Neural progenitor cell (in vitro differentiated cells): ENCODE measurements around the gene RFK. TPM values are rescaled to one million over a fixed set of nuclear protein-coding genes. Genes with fewer than 3 reads are reported as not detected.

Experiments used
- DNase-seq: peaks from one replicate; pipeline ENCODE4 v3.0.0-alpha.2; 2016; ENCODE audit warnings: low spot score
- H2AFZ ChIP-seq: fragments of 200-600 bp; sonication (generic); replicated peaks from 2 replicates; pipeline ENCODE4 v1.6.1; 2016; ENCODE audit warnings: antibody characterized with exemption
- H3F3A ChIP-seq: fragments of 200-600 bp; sonication (generic); 2 replicates; pipeline ENCODE4 v1.6.1; 2016; ENCODE audit warnings: antibody characterized with exemption, low read depth
- H3K27ac ChIP-seq: fragments of 200-600 bp; sonication (generic); 2 replicates; pipeline ENCODE4 v1.5.1; 2016; ENCODE audit warnings: mild to moderate bottlenecking
- H3K27me3 ChIP-seq: fragments of 200-600 bp; sonication (generic); 2 replicates; pipeline ENCODE4 v1.6.1; 2016; ENCODE audit warnings: mild to moderate bottlenecking, moderate library complexity
- H3K36me3 ChIP-seq: fragments of 200-600 bp; sonication (generic); 2 replicates; pipeline ENCODE4 v1.5.1; 2016
- H3K4me1 ChIP-seq: fragments of 200-600 bp; sonication (generic); 2 replicates; pipeline ENCODE4 v1.6.1; 2016; ENCODE audit warnings: mixed run types
- H3K4me2 ChIP-seq: fragments of 200-600 bp; sonication (generic); 2 replicates; pipeline ENCODE4 v1.6.1; 2016
- H3K4me3 ChIP-seq: fragments of 200-600 bp; sonication (generic); 2 replicates; pipeline ENCODE4 v1.5.1; 2016
- H3K79me2 ChIP-seq: fragments of 200-600 bp; sonication (generic); 2 replicates; pipeline ENCODE4 v1.6.1; 2016; ENCODE audit warnings: low read depth
- H3K9ac ChIP-seq: fragments of 200-600 bp; sonication (generic); 2 replicates; pipeline ENCODE4 v1.6.1; 2016
- H3K9me3 ChIP-seq: fragments of 200-600 bp; sonication (generic); 2 replicates; pipeline ENCODE4 v1.5.1; 2016; ENCODE audit warnings: low read depth
- H4K20me1 ChIP-seq: fragments of 200-600 bp; sonication (generic); 2 replicates; pipeline ENCODE4 v1.6.1; 2016; ENCODE audit warnings: low read depth
- H3K27ac Mint-ChIP-seq: 3 replicates; pipeline ENCODE4 v1.8.0; 2021; ENCODE audit warnings: mixed read lengths
- H3K27me3 Mint-ChIP-seq: 2 replicates; pipeline ENCODE4 v1.8.0; 2022; ENCODE audit warnings: low read depth, mild to moderate bottlenecking, inconsistent platforms, moderate library complexity, mixed read lengths; ENCODE audit not compliant: insufficient read depth
- H3K36me3 Mint-ChIP-seq: 3 replicates; pipeline ENCODE4 v1.8.0; 2021; ENCODE audit warnings: mixed read lengths
- H3K4me1 Mint-ChIP-seq: 3 replicates; pipeline ENCODE4 v1.8.0; 2021; ENCODE audit warnings: mixed read lengths
- H3K4me3 Mint-ChIP-seq: 3 replicates; pipeline ENCODE4 v1.8.0; 2021; ENCODE audit warnings: mild to moderate bottlenecking, moderate library complexity, mixed read lengths
- H3K9me3 Mint-ChIP-seq: 3 replicates; pipeline ENCODE4 v1.8.0; 2020; ENCODE audit warnings: mixed read lengths
- EZH2 ChIP-seq: fragments of 200-600 bp; sonication (generic); IDR thresholded peaks from 2 replicates; pipeline ENCODE4 v1.6.1; 2017; ENCODE audit warnings: antibody characterized with exemption, mild to moderate bottlenecking, moderate library complexity
- EZH2phosphoT487 ChIP-seq: fragments of 200-600 bp; sonication (generic); IDR thresholded peaks from 2 replicates; pipeline ENCODE4 v1.6.1; 2017; ENCODE audit warnings: antibody characterized with exemption
- total RNA-seq: library from RNA; depleted of rRNA; stranded (reverse); fragments of >200 nt; gene quantifications from 2 replicates; pipeline ENCODE4 v1.2.3, GENCODE V29; 2015; ENCODE audit warnings: low replicate concordance
- TF ChIP-seq, protein P1 (sequence below): fragments of 200-600 bp; sonication (generic); IDR thresholded peaks from 2 replicates; pipeline ENCODE4 v1.5.1; 2017; ENCODE audit warnings: antibody characterized with exemption, mild to moderate bottlenecking

RFK gene
- total RNA-seq = 18.7 and 24.7 TPM in 2 replicates

- peaks cover 7% of the 10 kb centered on the region for H3K36me3 ChIP-seq
- Mint-ChIP-seq H3K36me3 (peaks cover 13% of the 10 kb centered on the region), H3K9me3 (peaks cover 7% of the 10 kb centered on the region), H3K27ac (peak within 1 kb of the TSS; percentile 95), H3K27me3 (peaks cover 5% of the 10 kb centered on the region), H3K4me1 (peaks cover 10% of the 10 kb centered on the region), H3K4me3 (peak within 1 kb of the TSS; percentile 96)
- DNase-seq = peak; percentile 97
- no peaks in the 10 kb centered on the region for H3K9me3 ChIP-seq
- H3K4me1 ChIP-seq = no peaks in the 10 kb centered on the region
- peak within 1 kb of the TSS; percentile 86 for H3K27ac ChIP-seq
- H3K27me3 ChIP-seq = no peaks in the 10 kb centered on the region
- H2AFZ ChIP-seq = peak within 1 kb of the TSS; percentile 97
- H3K4me2 ChIP-seq = peak within 1 kb of the TSS; percentile 92
- no peaks in the 10 kb centered on the region for H4K20me1 ChIP-seq
- peaks cover 23% of the 10 kb centered on the region for H3F3A ChIP-seq
- H3K4me3 ChIP-seq = peak within 1 kb of the TSS; percentile 64
- peak within 1 kb of the TSS; percentile 47 for H3K9ac ChIP-seq
- H3K79me2 ChIP-seq = peaks cover 39% of the 10 kb centered on the region
- TF ChIP-seq EZH2 = no peak
- TF ChIP-seq, protein P1, sequence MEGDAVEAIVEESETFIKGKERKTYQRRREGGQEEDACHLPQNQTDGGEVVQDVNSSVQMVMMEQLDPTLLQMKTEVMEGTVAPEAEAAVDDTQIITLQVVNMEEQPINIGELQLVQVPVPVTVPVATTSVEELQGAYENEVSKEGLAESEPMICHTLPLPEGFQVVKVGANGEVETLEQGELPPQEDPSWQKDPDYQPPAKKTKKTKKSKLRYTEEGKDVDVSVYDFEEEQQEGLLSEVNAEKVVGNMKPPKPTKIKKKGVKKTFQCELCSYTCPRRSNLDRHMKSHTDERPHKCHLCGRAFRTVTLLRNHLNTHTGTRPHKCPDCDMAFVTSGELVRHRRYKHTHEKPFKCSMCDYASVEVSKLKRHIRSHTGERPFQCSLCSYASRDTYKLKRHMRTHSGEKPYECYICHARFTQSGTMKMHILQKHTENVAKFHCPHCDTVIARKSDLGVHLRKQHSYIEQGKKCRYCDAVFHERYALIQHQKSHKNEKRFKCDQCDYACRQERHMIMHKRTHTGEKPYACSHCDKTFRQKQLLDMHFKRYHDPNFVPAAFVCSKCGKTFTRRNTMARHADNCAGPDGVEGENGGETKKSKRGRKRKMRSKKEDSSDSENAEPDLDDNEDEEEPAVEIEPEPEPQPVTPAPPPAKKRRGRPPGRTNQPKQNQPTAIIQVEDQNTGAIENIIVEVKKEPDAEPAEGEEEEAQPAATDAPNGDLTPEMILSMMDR = peak; percentile 58
Measured at GRCh38 chr9:76394195-76394959, at the start of gene RFK. Gene RFK, minus strand, starts transcription at chr9:76394426. Its CDS starts 255 bp downstream, at chr9:76394171.

DNA sequence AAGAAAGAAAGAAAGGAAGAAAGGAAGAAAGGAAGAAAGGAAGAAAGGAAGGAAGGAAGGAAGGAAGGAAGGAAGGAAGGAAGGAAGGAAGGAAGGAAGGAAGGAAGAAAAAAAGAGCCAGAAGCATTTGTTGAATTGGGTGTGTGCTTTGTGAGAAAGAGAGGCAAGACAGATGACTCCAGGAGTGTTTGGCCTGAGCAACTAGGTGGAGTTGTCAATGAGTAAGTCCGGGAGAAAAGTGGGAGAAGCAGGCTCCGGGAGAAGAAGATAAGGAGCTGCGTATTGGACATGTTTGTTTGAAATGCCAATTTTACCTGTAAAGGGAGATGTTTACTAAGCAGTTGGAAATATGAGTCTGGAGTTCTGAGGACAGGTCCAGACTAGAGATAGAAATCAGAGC is 49.7 kb upstream of the RFK start:
- Histone ChIP-seq H3K4me3 (no peak overlapping the region), H3K36me3 (no peaks in the 10 kb centered on the region), H3K27ac (no peak overlapping the region), H4K20me1 (no peaks in the 10 kb centered on the region), H3K9me3 (no peaks in the 10 kb centered on the region), H3K4me1 (no peaks in the 10 kb centered on the region), H3K9ac (no peak overlapping the region), H3K27me3 (no peaks in the 10 kb centered on the region), H2AFZ (no peak overlapping the region), H3F3A (no peaks in the 10 kb centered on the region), H3K4me2 (no peak overlapping the region), H3K79me2 (no peaks in the 10 kb centered on the region)
- DNase-seq = no peak
- peak overlapping the region; percentile 18 for H3K27ac Mint-ChIP-seq
- H3K36me3 Mint-ChIP-seq = no peaks in the 10 kb centered on the region
- peaks cover 4% of the 10 kb centered on the region for H3K27me3 Mint-ChIP-seq
- no peak for TF ChIP-seq EZH2phosphoT487
- no peak for TF ChIP-seq EZH2
- TF ChIP-seq, protein P1 = no peak
- H3K9me3 Mint-ChIP-seq = peaks cover 7% of the 10 kb centered on the region
- no peak overlapping the region for H3K4me3 Mint-ChIP-seq
- peaks cover 12% of the 10 kb centered on the region for H3K4me1 Mint-ChIP-seq

- Histone ChIP-seq H3K4me2 (no peak overlapping the region), H3K79me2 (no peaks in the 10 kb centered on the region), H3K9ac (no peak overlapping the region), H3K27me3 (no peaks in the 10 kb centered on the region), H3K4me1 (no peaks in the 10 kb centered on the region), H3K27ac (no peak overlapping the region), H4K20me1 (no peaks in the 10 kb centered on the region), H2AFZ (no peak overlapping the region), H3K4me3 (no peak overlapping the region), H3F3A (no peaks in the 10 kb centered on the region), H3K36me3 (no peaks in the 10 kb centered on the region), H3K9me3 (no peaks in the 10 kb centered on the region)
- Mint-ChIP-seq H3K4me1 (peaks cover 6% of the 10 kb centered on the region), H3K36me3 (no peaks in the 10 kb centered on the region), H3K27ac (no peak overlapping the region), H3K27me3 (peaks cover 2% of the 10 kb centered on the region), H3K4me3 (no peak overlapping the region), H3K9me3 (peaks cover 8% of the 10 kb centered on the region)
- TF ChIP-seq, protein P1 = no peak
- no peak for TF ChIP-seq EZH2phosphoT487
- no peak for TF ChIP-seq EZH2
- no peak for DNase-seq
Measured at GRCh38 chr9:76441551-76442322, 47.5 kb upstream of the RFK start.
